Muscle layer of duodenum (tissue), 2 donors: ENCODE data around the gene FOXP1.

ENCODE experiments used
- H3K27ac ChIP-seq: one replicate; pipeline ENCODE4 v1.7.0; 2013; ENCODE audit warnings: mild to moderate bottlenecking, low read length
- H3K27me3 ChIP-seq: one replicate; pipeline ENCODE4 v1.7.0; 2013; ENCODE audit warnings: low read depth, mild to moderate bottlenecking, control low read depth, low read length
- H3K36me3 ChIP-seq, 2 donors: one replicate each; pipeline ENCODE4 v1.7.0; 2013; ENCODE audit warnings: low read length in 2 of 2, control low read depth in 1 of 2, mild to moderate bottlenecking in 1 of 2; ENCODE audit not compliant: insufficient read depth in 2 of 2, control insufficient read depth in 1 of 2
- H3K4me1 ChIP-seq, 2 donors: one replicate each; pipeline ENCODE4 v1.7.0; 2013; ENCODE audit warnings: low read length in 2 of 2, mild to moderate bottlenecking in 2 of 2, control low read depth in 1 of 2, moderate library complexity in 1 of 2; ENCODE audit not compliant: insufficient read depth in 2 of 2, control insufficient read depth in 1 of 2
- H3K4me3 ChIP-seq, 2 donors: one replicate each; pipeline ENCODE4 v1.7.0; 2013; ENCODE audit warnings: low read length in 2 of 2, low read depth in 1 of 2, mild to moderate bottlenecking in 1 of 2
- H3K9me3 ChIP-seq, 2 donors: one replicate each; pipeline ENCODE4 v1.7.0; 2013; ENCODE audit warnings: low read length in 2 of 2, control low read depth in 1 of 2, mild to moderate bottlenecking in 1 of 2; ENCODE audit not compliant: control insufficient read depth in 1 of 2
- donor health status: healthy.

FOXP1 gene

GRCh38 chr3:71432044-71432975 lies 151.2 kb downstream of the FOXP1 start:
- Histone ChIP-seq H3K4me1 (peaks cover 0 to 16% of the 10 kb centered on the region in 2 donors), H3K36me3 (peaks cover 0 to 5% of the 10 kb centered on the region in 2 donors), H3K4me3 (no peak overlapping the region), H3K27ac (no peak overlapping the region), H3K27me3 (no peaks in the 10 kb centered on the region), H3K9me3 (no peaks in the 10 kb centered on the region)

GRCh38 chr3:71430941-71431552 lies 152.5 kb downstream of the FOXP1 start:
- Histone ChIP-seq H3K4me3 (no peak overlapping the region), H3K27ac (no peak overlapping the region), H3K27me3 (no peaks in the 10 kb centered on the region), H3K36me3 (no peaks in the 10 kb centered on the region), H3K4me1 (peaks cover 0 to 16% of the 10 kb centered on the region in 2 donors), H3K9me3 (no peaks in the 10 kb centered on the region)

GRCh38 chr3:71429597-71429988 lies 153.9 kb downstream of the FOXP1 start:
- Histone ChIP-seq H3K27ac (no peak overlapping the region), H3K4me1 (peaks cover 0 to 16% of the 10 kb centered on the region in 2 donors), H3K27me3 (no peaks in the 10 kb centered on the region), H3K36me3 (no peaks in the 10 kb centered on the region), H3K9me3 (no peaks in the 10 kb centered on the region), H3K4me3 (no peak overlapping the region)

DNA sequence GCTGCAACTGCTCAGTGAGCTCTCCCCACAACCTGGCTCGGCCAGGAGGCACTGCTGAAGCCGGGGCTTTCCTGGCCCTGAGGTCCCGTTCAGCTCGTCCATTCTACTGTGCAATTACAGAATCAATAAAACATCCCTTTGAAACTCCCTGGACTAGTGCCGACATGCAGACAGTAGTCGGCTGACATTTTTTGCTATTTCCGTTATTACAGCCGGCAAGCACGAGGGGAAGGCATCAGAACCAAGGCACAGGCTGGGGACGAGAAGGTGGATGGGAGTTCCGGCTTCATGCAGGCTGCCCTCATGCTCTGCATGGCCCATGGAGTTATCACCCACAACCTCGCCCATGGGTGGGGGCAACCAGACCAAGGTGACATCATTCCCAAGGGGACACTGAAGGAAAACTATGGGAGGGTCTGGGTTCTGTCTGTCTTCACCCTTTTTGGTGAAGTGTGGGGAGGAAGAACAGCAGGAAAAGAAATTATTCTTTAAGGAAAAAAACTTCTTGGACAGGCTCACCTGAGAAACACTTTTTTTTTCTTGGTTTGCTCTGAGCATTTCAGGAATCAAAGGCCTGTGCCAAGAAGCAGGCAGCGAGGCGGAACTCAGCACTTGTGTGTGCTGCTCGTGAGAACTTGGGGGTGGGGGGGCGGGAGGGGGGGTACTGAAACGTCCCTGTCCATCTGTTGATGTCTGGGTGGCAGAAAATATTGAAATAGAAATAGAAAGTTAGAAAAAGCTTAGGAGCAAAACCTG lies 154.5 kb downstream of the FOXP1 start:
- H3K4me3 ChIP-seq = peak overlapping the region in 1 of 2 donors; percentile 23
- no peaks in the 10 kb centered on the region for H3K36me3 ChIP-seq
- H3K27me3 ChIP-seq = no peaks in the 10 kb centered on the region
- peaks cover 0 to 16% of the 10 kb centered on the region in 2 donors for H3K4me1 ChIP-seq
- no peaks in the 10 kb centered on the region for H3K9me3 ChIP-seq
- H3K27ac ChIP-seq = peak overlapping the region; percentile 32

- Histone ChIP-seq H3K36me3 (no peaks in the 10 kb centered on the region), H3K9me3 (no peaks in the 10 kb centered on the region), H3K4me3 (no peak overlapping the region), H3K27ac (no peak overlapping the region), H3K27me3 (no peaks in the 10 kb centered on the region), H3K4me1 (peaks cover 0 to 14% of the 10 kb centered on the region in 2 donors)
Observed at GRCh38 chr3:71425491-71426071, 157.9 kb downstream of the FOXP1 start.

DNA sequence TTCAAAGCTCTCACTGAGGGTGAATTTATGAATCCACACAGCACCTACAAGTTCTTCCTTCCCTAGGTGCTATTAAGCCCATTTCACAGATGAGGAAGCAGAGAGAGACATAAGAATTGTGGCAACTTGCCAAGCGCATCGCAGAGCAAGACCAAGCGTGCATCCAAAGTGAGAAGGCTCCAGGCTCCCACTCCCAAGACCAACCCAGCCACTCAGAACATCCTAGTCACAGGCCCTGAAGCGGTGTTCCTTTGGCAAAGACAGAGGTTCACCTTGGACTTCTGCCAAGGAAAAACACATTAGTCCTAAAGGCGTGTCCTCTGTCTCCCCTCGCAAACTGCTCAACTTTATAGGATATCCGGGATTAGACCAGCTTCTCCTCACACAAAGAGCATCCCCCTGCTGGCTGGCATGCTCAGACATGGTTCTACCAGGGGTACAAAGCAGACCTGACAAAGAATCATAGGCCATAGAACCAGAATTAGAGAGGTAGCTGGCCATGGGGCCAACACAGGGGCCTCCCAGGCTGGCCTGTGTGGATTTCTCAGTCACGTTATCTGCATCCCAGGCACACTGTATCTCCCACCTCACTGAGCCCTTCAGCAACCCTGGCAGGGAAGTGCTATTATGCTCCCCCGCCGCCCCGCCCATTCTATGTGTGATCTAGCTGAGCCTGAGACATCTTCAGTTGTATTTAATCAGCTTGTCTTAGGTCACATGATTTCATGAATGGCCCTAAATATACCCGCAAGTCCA lies 160.2 kb downstream of the FOXP1 start:
- no peak overlapping the region for H3K27ac ChIP-seq
- no peaks in the 10 kb centered on the region for H3K9me3 ChIP-seq
- H3K27me3 ChIP-seq = no peaks in the 10 kb centered on the region
- no peaks in the 10 kb centered on the region for H3K36me3 ChIP-seq
- H3K4me3 ChIP-seq = no peak overlapping the region
- peaks cover 0 to 10% of the 10 kb centered on the region in 2 donors for H3K4me1 ChIP-seq

GRCh38 chr3:71421820-71422566 lies 161.5 kb downstream of the FOXP1 start:
- no peaks in the 10 kb centered on the region for H3K9me3 ChIP-seq
- no peaks in the 10 kb centered on the region for H3K36me3 ChIP-seq
- H3K27me3 ChIP-seq = no peaks in the 10 kb centered on the region
- peaks cover 0 to 5% of the 10 kb centered on the region in 2 donors for H3K4me1 ChIP-seq
- no peak overlapping the region for H3K27ac ChIP-seq
- H3K4me3 ChIP-seq = no peak overlapping the region

GRCh38 chr3:71421475-71421819 lies 162.1 kb downstream of the FOXP1 start:
- Histone ChIP-seq H3K4me3 (no peak overlapping the region), H3K4me1 (peaks cover 0 to 5% of the 10 kb centered on the region in 2 donors), H3K36me3 (no peaks in the 10 kb centered on the region), H3K27me3 (no peaks in the 10 kb centered on the region), H3K27ac (no peak overlapping the region), H3K9me3 (no peaks in the 10 kb centered on the region)

- Histone ChIP-seq H3K27me3 (no peaks in the 10 kb centered on the region), H3K4me1 (peaks cover 0 to 5% of the 10 kb centered on the region in 2 donors), H3K9me3 (no peaks in the 10 kb centered on the region), H3K27ac (no peak overlapping the region), H3K36me3 (no peaks in the 10 kb centered on the region), H3K4me3 (no peak overlapping the region)
Observed at GRCh38 chr3:71419369-71419768, 164.2 kb downstream of the FOXP1 start.

DNA sequence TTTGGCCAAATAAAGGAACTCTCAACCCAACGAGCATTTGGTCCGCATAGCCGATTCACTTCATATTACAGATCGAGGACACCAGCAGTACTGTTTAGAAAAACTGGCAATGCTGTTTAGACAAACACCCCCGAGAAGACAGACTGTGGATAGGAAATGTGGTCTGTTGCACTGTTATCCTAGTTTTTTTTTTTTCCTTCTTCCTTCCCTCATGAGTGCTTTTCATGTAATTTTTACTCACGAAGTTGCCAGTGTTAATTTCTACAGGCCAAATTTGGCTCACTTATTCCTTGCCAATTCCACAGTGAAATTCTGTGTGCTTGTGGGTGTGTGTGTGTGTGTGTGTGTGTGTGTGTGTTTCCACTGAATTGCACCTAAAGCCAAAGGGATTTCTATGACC lies 165.7 kb downstream of the FOXP1 start:
- no peaks in the 10 kb centered on the region for H3K27me3 ChIP-seq
- H3K36me3 ChIP-seq = no peaks in the 10 kb centered on the region

More for the DNA sequence above, 165.7 kb downstream of the FOXP1 start:
- H3K9me3 ChIP-seq = no peaks in the 10 kb centered on the region
- no peak overlapping the region for H3K27ac ChIP-seq
- no peaks in the 10 kb centered on the region for H3K4me1 ChIP-seq
- no peak overlapping the region for H3K4me3 ChIP-seq
